Breast epithelium (tissue), 4 donors: ENCODE measurements around the gene IFNL2. TPM values are rescaled to one million over a fixed set of nuclear protein-coding genes. Genes with fewer than 3 reads are reported as not detected.

Experiments
- DNase-seq, 2 donors: peaks; one replicate each; pipeline ENCODE4 v3.0.0-alpha.2; 2019; ENCODE audit warnings: low spot score in 2 of 2
- H3K27ac ChIP-seq, 2 donors: fragments of 200-600 bp; sonication (generic) in 1 of 2; one replicate each; pipeline ENCODE4 v1.5.1; 2016 to 2019; ENCODE audit warnings: mild to moderate bottlenecking in 1 of 2
- H3K27me3 ChIP-seq, 2 donors: fragments of 200-600 bp; sonication (generic) in 1 of 2; one replicate each; pipeline versions ENCODE4 v1.5.1 to v1.6.0; 2017 to 2019; ENCODE audit warnings: control low read depth in 1 of 2, mild to moderate bottlenecking in 1 of 2
- H3K36me3 ChIP-seq: fragments of 200-600 bp; one replicate; pipeline ENCODE4 v1.5.1; 2019
- H3K4me1 ChIP-seq, 2 donors: fragments of 200-600 bp; sonication (generic); one replicate each; pipeline ENCODE4 v1.5.1; 2016 to 2019; ENCODE audit warnings: control low read depth in 1 of 2
- H3K4me3 ChIP-seq, 3 donors: fragments of 200-600 bp; sonication (generic); 1 replicate in 2 of 3; 2 replicates in 1 of 3; pipeline ENCODE4 v1.5.1; 2016 to 2019; ENCODE audit warnings: mild to moderate bottlenecking in 3 of 3, moderate library complexity in 2 of 3
- H3K9me3 ChIP-seq, 2 donors: fragments of 200-600 bp; sonication (generic) in 1 of 2; one replicate each; pipeline ENCODE4 v1.5.1; 2016 to 2019; ENCODE audit warnings: control low read depth in 1 of 2
- POLR2A ChIP-seq: fragments of 450-650 bp; IDR thresholded peaks from one replicate; pipeline ENCODE4 v1.6.1; 2016; ENCODE audit warnings: antibody characterized with exemption, mild to moderate bottlenecking, moderate library complexity
- POLR2AphosphoS5 ChIP-seq, 3 donors: sonication (generic); formaldehyde crosslinking; IDR thresholded peaks; one replicate each; pipeline ENCODE4 v1.6.1; 2017; ENCODE audit warnings: antibody characterized with exemption in 3 of 3
- intact Hi-C: fragments of 100-400 bp; cut with DNase I; formaldehyde crosslinking; loops from one replicate; pipeline ENCODE4 v1.15.1; 2023; ENCODE audit warnings: low total_unique reads
- total RNA-seq, 3 donors: library from RNA; depleted of rRNA; stranded (reverse); fragments of >200 nt; gene quantifications; one replicate each; pipeline ENCODE4 v1.1.0, GENCODE V29; 2016
- TF ChIP-seq, protein P1 (sequence below), 3 donors: fragments of 450-650 bp; IDR thresholded peaks; one replicate each; pipeline ENCODE4 v1.5.1; 2016 to 2017; ENCODE audit warnings: antibody characterized with exemption in 3 of 3, mild to moderate bottlenecking in 3 of 3, moderate library complexity in 3 of 3

Gene IFNL2
- total RNA-seq, 3 donors from 2014 or later = not detected

DNA sequence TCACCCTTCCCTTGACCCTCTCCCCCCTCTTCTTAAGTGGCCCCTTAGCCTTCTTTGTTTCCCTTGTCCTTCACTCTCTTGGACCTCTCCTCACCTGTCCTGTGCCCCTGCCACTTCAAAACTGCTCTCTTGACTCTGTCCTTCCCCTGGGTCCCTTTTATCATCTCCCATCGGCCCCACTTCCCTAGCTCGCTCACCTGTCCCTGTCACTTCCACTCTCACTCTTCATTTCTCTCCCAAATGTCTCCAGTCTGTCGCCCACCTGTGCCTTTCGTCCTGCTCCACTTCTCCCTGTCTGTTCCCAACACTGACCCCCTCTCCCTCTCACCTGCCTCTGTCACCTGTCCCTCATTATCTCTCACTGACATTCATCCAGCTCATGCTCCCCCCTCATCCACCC, 28.7 kb downstream of the IFNL2 start:
- intact Hi-C loops = loop anchor here (5.0 kb wide), 1 partner anchor 785 kb away; no protein-coding TSS in a partner anchor

DNA sequence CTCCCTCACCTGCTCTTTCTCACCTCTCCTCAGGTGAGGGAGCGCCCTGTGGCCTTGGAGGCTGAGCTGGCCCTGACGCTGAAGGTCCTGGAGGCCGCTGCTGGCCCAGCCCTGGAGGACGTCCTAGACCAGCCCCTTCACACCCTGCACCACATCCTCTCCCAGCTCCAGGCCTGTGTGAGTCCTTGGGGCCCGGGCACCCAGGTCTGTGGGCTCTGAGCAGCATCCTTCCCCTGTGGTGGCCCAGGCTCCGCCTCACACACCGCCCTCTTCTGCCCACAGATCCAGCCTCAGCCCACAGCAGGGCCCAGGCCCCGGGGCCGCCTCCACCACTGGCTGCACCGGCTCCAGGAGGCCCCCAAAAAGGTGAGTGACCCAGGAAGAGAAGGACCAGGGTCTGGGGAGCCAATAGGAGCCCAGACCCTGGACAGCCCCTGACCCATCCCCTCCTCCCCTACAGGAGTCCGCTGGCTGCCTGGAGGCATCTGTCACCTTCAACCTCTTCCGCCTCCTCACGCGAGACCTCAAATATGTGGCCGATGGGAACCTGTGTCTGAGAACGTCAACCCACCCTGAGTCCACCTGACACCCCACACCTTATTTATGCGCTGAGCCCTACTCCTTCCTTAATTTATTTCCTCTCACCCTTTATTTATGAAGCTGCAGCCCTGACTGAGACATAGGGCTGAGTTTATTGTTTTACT, 29.9 kb downstream of the IFNL2 start:
- no peaks in the 10 kb centered on the region for H3K4me1 ChIP-seq
- DNase-seq = no peak
- no peaks in the 10 kb centered on the region for H3K27me3 ChIP-seq
- H3K27ac ChIP-seq = no peak overlapping the region
- no peaks in the 10 kb centered on the region for H3K9me3 ChIP-seq
- no peak overlapping the region for H3K4me3 ChIP-seq
- no peak for TF ChIP-seq POLR2AphosphoS5 (IDR thresholded peaks at IDR 0.05)
- TF ChIP-seq POLR2A = no peak
- TF ChIP-seq, protein P1, sequence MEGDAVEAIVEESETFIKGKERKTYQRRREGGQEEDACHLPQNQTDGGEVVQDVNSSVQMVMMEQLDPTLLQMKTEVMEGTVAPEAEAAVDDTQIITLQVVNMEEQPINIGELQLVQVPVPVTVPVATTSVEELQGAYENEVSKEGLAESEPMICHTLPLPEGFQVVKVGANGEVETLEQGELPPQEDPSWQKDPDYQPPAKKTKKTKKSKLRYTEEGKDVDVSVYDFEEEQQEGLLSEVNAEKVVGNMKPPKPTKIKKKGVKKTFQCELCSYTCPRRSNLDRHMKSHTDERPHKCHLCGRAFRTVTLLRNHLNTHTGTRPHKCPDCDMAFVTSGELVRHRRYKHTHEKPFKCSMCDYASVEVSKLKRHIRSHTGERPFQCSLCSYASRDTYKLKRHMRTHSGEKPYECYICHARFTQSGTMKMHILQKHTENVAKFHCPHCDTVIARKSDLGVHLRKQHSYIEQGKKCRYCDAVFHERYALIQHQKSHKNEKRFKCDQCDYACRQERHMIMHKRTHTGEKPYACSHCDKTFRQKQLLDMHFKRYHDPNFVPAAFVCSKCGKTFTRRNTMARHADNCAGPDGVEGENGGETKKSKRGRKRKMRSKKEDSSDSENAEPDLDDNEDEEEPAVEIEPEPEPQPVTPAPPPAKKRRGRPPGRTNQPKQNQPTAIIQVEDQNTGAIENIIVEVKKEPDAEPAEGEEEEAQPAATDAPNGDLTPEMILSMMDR (IDR thresholded peaks at IDR 0.05) = no peak
- no peaks in the 10 kb centered on the region for H3K36me3 ChIP-seq
- intact Hi-C loops = loop anchor here (5.0 kb wide), 1 partner anchor 784 kb away; no protein-coding TSS in a partner anchor

More for the DNA sequence above, 28.7 kb downstream of the IFNL2 start:
- Histone ChIP-seq H3K9me3 (no peaks in the 10 kb centered on the region), H3K4me1 (no peaks in the 10 kb centered on the region), H3K27ac (no peak overlapping the region), H3K36me3 (no peaks in the 10 kb centered on the region), H3K27me3 (no peaks in the 10 kb centered on the region), H3K4me3 (no peak overlapping the region)
- no peak for TF ChIP-seq POLR2A
- no peak for TF ChIP-seq POLR2AphosphoS5 (IDR thresholded peaks at IDR 0.05)
- TF ChIP-seq, protein P1 (IDR thresholded peaks at IDR 0.05) = no peak
- no peak for DNase-seq

DNA sequence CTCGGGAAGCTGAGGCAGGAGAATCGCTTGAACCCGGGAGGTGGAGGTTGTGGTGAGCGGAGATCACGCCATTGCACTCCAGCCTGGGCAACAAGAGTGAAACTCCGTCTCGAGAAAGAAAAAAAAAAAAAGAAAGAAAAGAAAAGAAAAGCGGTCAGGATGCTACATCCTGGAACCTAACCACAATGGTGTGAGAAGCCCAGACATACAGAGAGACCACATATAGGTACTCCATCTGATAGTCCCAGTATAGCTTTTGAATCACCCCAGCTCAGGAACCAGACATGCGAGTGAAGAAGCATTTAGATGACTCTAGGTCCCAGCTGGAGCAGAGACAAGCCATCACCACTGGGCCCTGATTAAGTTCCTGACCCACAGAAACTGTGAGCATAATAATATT, 31.2 kb downstream of the IFNL2 start:
- Histone ChIP-seq H3K27me3 (peaks cover 0 to under 1% of the 10 kb centered on the region in 2 donors), H3K36me3 (no peaks in the 10 kb centered on the region), H3K4me1 (no peaks in the 10 kb centered on the region), H3K4me3 (no peak overlapping the region), H3K27ac (no peak overlapping the region), H3K9me3 (no peaks in the 10 kb centered on the region)
- intact Hi-C loops = loop anchor here (5.0 kb wide), 1 partner anchor 783 kb away; no protein-coding TSS in a partner anchor
- no peak for DNase-seq
- no peak for TF ChIP-seq POLR2A
- TF ChIP-seq, protein P1 (IDR thresholded peaks at IDR 0.05) = no peak
- TF ChIP-seq POLR2AphosphoS5 (IDR thresholded peaks at IDR 0.05) = no peak

DNA sequence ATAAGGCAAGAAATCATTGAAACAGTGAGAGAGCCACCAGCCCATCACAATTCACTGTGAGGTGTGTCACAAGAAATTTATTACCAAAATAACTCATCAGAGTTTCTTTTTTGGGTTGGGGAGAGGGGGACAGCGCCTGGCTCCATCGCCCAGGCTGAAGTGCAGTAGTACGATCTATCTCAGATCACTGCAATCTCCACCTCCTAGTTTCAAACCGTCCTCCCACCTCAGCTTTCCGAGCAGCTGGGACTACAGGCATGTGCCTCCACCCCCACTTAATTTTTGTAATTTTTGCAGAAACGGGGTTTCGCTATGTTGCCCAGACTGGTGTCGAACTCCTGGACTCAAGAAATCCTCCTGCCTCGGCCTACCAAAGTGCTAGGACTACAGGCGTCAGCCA, 31.6 kb downstream of the IFNL2 start:
- Histone ChIP-seq H3K4me3 (no peak overlapping the region), H3K36me3 (no peaks in the 10 kb centered on the region), H3K4me1 (no peaks in the 10 kb centered on the region), H3K27me3 (peaks cover 0 to 5% of the 10 kb centered on the region in 2 donors), H3K27ac (no peak overlapping the region), H3K9me3 (no peaks in the 10 kb centered on the region)
- intact Hi-C loops = loop anchor here (5.0 kb wide), 1 partner anchor 782 kb away; no protein-coding TSS in a partner anchor
- no peak for DNase-seq
- TF ChIP-seq, protein P1 (IDR thresholded peaks at IDR 0.05) = no peak
- TF ChIP-seq POLR2AphosphoS5 (IDR thresholded peaks at IDR 0.05) (no peak), POLR2A (no peak)

DNA sequence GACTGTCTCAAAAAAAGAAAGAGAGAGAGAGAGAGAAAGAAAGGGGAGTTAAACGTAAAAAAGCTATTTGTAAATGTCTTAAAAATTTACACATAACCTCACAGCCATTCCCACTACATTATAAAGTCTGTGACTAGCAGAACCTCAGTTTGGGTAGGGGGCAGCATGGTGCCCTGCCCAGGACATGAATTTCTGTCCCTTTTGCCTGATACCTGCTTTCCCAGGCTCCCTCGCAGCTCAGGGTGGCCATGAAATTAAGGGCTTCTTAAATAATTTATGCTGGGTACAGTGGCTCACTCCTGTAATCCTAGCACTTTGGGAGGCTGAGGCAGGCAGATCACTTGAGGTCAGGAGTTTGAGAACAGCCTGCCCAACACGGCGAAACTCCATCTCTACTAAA, 32.8 kb downstream of the IFNL2 start:
- Histone ChIP-seq H3K27ac (no peak overlapping the region), H3K4me1 (no peaks in the 10 kb centered on the region), H3K9me3 (no peaks in the 10 kb centered on the region), H3K36me3 (no peaks in the 10 kb centered on the region), H3K27me3 (peaks cover 0 to 5% of the 10 kb centered on the region in 2 donors), H3K4me3 (no peak overlapping the region)
- intact Hi-C loops = no loop called here
- no peak for DNase-seq
- TF ChIP-seq, protein P1 (IDR thresholded peaks at IDR 0.05) = no peak
- TF ChIP-seq POLR2AphosphoS5 (IDR thresholded peaks at IDR 0.05) = no peak
- TF ChIP-seq POLR2A = no peak
